Natural killer cell (primary cell): ENCODE results near the gene FASTK. TPM values are rescaled to one million over a fixed set of nuclear protein-coding genes. Genes with fewer than 3 reads are reported as not detected.
A peak's percentile ranks its signal among the peaks of the same experiment; 100 is the strongest.

Experiments
- ATAC-seq, 3 donors: fragments of 150-1000 bp in 2 of 3; fragments of 200-7000 bp in 1 of 3; cut with Tn5 transposase; 1 replicate in 1 of 3; 2 replicates in 2 of 3; pipeline ENCODE4 v1.10.0; 2021; ENCODE audit warnings: mild to moderate bottlenecking in 2 of 3, moderate library complexity in 2 of 3
- DNase-seq, 2 donors: peaks; one replicate each; pipeline versions ENCODE4 v3.0.0 to v3.0.0-alpha.2; 2013 to 2021; ENCODE audit warnings: mixed read lengths in 1 of 2
- H3K27ac ChIP-seq: one replicate; pipeline ENCODE4 v1.5.1; 2013; ENCODE audit warnings: mild to moderate bottlenecking, low read length
- H3K27me3 ChIP-seq: one replicate; pipeline ENCODE4 v1.6.1; 2013; ENCODE audit warnings: low read length; ENCODE audit not compliant: control insufficient read depth, insufficient read depth
- H3K36me3 ChIP-seq: one replicate; pipeline ENCODE4 v1.6.1; 2013; ENCODE audit warnings: low read length; ENCODE audit not compliant: control insufficient read depth, insufficient read depth
- H3K4me1 ChIP-seq: one replicate; pipeline ENCODE4 v1.6.1; 2013; ENCODE audit warnings: low read length; ENCODE audit not compliant: control insufficient read depth, insufficient read depth
- H3K4me3 ChIP-seq: one replicate; pipeline ENCODE4 v1.5.1; 2013; ENCODE audit warnings: low read length
- H3K9me3 ChIP-seq: one replicate; pipeline ENCODE4 v1.6.1; 2013; ENCODE audit warnings: low read length; ENCODE audit not compliant: control insufficient read depth, insufficient read depth
- H3K27ac Mint-ChIP-seq, 2 donors: one replicate each; pipeline ENCODE4 v1.8.0; 2022; ENCODE audit warnings: mild to moderate bottlenecking in 2 of 2, mixed read lengths in 2 of 2, moderate library complexity in 1 of 2
- H3K27me3 Mint-ChIP-seq, 2 donors: one replicate each; pipeline ENCODE4 v1.8.0; 2022; ENCODE audit warnings: low read depth in 2 of 2, mixed read lengths in 2 of 2
- H3K36me3 Mint-ChIP-seq: one replicate; pipeline ENCODE4 v1.8.0; 2022; ENCODE audit warnings: mixed read lengths
- H3K4me1 Mint-ChIP-seq, 2 donors: one replicate each; pipeline ENCODE4 v1.8.0; 2022; ENCODE audit warnings: mixed read lengths in 2 of 2
- H3K4me3 Mint-ChIP-seq: one replicate; pipeline ENCODE4 v1.8.0; 2022; ENCODE audit warnings: mild to moderate bottlenecking, moderate library complexity, mixed read lengths
- H3K9me3 Mint-ChIP-seq, 2 donors: one replicate each; pipeline ENCODE4 v1.8.0; 2022; ENCODE audit warnings: mixed read lengths in 2 of 2
- CTCF ChIP-seq: fragments of 200-600 bp; IDR thresholded peaks from one replicate; pipeline ENCODE4 v1.8.0; 2022; ENCODE audit warnings: antibody characterized with exemption
- WGBS: methylation state at CpG from one replicate; pipeline ENCODE4 v1.1.7; 2013; ENCODE audit warnings: missing lambda C conversion rate; ENCODE audit not compliant: insufficient coverage; 5-methylcytosine and 5-hydroxymethylcytosine counted together
- intact Hi-C: fragments of 100-400 bp; cut with micrococcal nuclease; formaldehyde crosslinking; loops from one replicate; pipeline ENCODE4 v1.14.2; 2022
- total RNA-seq, 4 donors: library from RNA; stranded (reverse); fragments of 120-200 nt in 1 of 4; gene quantifications; one replicate each; pipeline versions ENCODE4 v1.2.3 to v1.2.4, GENCODE V29; 2013 to 2022

FASTK gene
- total RNA-seq, 3 donors from 2014 or later (not counting 1 experiment from before 2014, with no cell fraction given): 72.8 to 89.4 (median 85.2) TPM

- peak; percentile 12 to 40 (median 14) for ATAC-seq
- Histone ChIP-seq H3K9me3 (no peaks in the 10 kb centered on the region), H3K27me3 (no peaks in the 10 kb centered on the region), H3K27ac (peak within 1 kb of the TSS; percentile 61), H3K4me1 (peaks cover 67% of the 10 kb centered on the region), H3K4me3 (peak within 1 kb of the TSS; percentile 63), H3K36me3 (no peaks in the 10 kb centered on the region)
- TF ChIP-seq CTCF: no peak
- intact Hi-C loops: no loop called here
- Mint-ChIP-seq H3K4me1 (peaks cover 48 to 65% of the 10 kb centered on the region in 2 donors), H3K27me3 (no peaks in the 10 kb centered on the region), H3K36me3 (no peaks in the 10 kb centered on the region), H3K9me3 (no peaks in the 10 kb centered on the region), H3K4me3 (peak within 1 kb of the TSS; percentile 91), H3K27ac (peak within 1 kb of the TSS; percentile 88 to 98)
- DNase-seq: peak; percentile 45 to 71
- under 1% methylated on average over 82 of the region's 84 CpGs for WGBS
These were observed 5.3 kb upstream of the FASTK start, which contains the start of gene AGAP3 for GRCh38 chr7:151085691-151086620. TSS of gene AGAP3 (plus strand) at chr7:151086475. CDS start at chr7:151086742, 267 bp downstream.

GRCh38 chr7:151085329-151085690, 4.7 kb upstream of the FASTK start:
- Mint-ChIP-seq H3K36me3 (no peaks in the 10 kb centered on the region), H3K27me3 (no peaks in the 10 kb centered on the region), H3K27ac (peak overlapping the region; percentile 88 to 98), H3K4me1 (peaks cover 48 to 65% of the 10 kb centered on the region in 2 donors), H3K4me3 (peak overlapping the region; percentile 88), H3K9me3 (no peaks in the 10 kb centered on the region)
- no peaks in the 10 kb centered on the region for H3K36me3 ChIP-seq
- no peak for ATAC-seq
- TF ChIP-seq CTCF: no peak
- H3K4me1 ChIP-seq: peaks cover 69% of the 10 kb centered on the region
- intact Hi-C loops: no loop called here
- no peaks in the 10 kb centered on the region for H3K9me3 ChIP-seq
- H3K4me3 ChIP-seq: no peak overlapping the region
- no peak overlapping the region for H3K27ac ChIP-seq
- DNase-seq: no peak
- H3K27me3 ChIP-seq: no peaks in the 10 kb centered on the region
- WGBS: 46% methylated on average over 5 of the region's 5 CpGs

GRCh38 chr7:151083824-151084160, 3.2 kb upstream of the FASTK start:
- Histone ChIP-seq H3K36me3 (no peaks in the 10 kb centered on the region), H3K9me3 (no peaks in the 10 kb centered on the region), H3K4me1 (peaks cover 65% of the 10 kb centered on the region), H3K27ac (peak overlapping the region; percentile 88), H3K27me3 (no peaks in the 10 kb centered on the region), H3K4me3 (peak overlapping the region; percentile 64)
- WGBS: 10% methylated on average over 2 of the region's 3 CpGs
- TF ChIP-seq CTCF: no peak
- ATAC-seq (no peak), DNase-seq (no peak)
- Mint-ChIP-seq H3K4me3 (peak overlapping the region; percentile 76), H3K9me3 (no peaks in the 10 kb centered on the region), H3K27me3 (no peaks in the 10 kb centered on the region), H3K27ac (peak overlapping the region; percentile 88 to 98), H3K4me1 (peaks cover 44 to 64% of the 10 kb centered on the region in 2 donors), H3K36me3 (no peaks in the 10 kb centered on the region)
- intact Hi-C loops: loop anchor here (5.0 kb wide), 1 partner anchor 259 kb away; the partner anchor contains the start of gene NUB1
